ENCODE measurements around the gene TMOD3.
"Not testable (repeated sequence)": the region's sequence is repeated elsewhere in the genome, so short reads cannot be mapped to it uniquely, and the experiment has no call there.

Gene TMOD3

DNA sequence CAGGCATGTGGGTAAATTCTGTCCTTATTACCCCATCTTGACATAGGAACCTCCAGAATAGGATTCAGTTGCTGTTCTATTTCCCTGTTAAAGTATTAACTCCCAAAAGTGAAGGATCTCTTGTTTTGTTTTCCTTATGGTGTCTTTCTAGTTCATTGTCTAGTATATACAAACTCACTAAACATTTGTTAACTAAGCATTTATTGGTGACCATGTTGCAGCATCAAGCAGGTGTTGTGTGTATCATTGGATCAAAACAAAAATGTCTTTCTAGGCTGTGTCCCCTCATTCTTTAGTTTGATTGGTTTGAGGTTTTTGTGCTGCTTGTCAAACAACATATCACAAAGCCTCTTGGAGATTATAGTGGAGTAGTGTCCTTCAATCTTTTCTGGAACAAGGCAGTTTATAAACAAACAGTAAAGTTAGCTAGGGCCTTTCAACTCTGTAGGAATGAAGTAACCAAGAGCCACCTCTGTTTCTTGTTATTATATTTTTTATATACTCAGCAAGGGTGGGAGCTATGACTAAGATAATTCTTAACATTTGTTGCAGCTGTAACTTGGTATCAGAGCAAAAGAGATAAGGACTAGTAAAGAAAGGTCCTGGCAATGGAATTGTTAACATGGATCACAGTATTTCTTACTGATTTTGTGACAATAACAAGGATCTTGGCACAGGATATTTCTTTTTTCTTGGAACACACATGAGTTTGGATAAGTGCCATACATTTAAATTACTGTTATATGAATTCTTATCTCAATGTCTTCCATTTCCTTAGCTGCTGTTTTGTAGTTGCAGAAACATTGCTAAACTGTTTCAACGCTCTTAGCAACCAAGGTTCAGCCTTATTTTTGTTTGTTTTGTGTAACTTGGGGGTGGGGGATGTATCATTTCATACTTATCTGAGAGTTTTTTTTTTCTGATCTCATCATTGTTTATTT lies 49.3 kb downstream of the TMOD3 start:
- H3K9me3 ChIP-seq (ENCODE audit: low read depth, low read length): no peaks in the 10 kb centered on the region
- H3K4me3 ChIP-seq: peak overlapping the region; percentile 46
- DNase-seq (ENCODE audit: low read depth, low spot score): no peak
- H3K9ac ChIP-seq (ENCODE audit: insufficient read length): peak overlapping the region; percentile 16
- TF ChIP-seq POLR2AphosphoS5 (IDR thresholded peaks at IDR 0.05; ENCODE audit: borderline replicate concordance, low read depth, low read length) (no peak), FOXP2 (optimal IDR thresholded peaks at IDR 0.05; ENCODE audit: control extremely low read depth, extremely low read length, insufficient read depth) (no peak), EZH2 (IDR thresholded peaks at IDR 0.05) (no peak)
- H3K27ac ChIP-seq: peak overlapping the region; percentile 76
- no peaks in the 10 kb centered on the region for H3K36me3 ChIP-seq (ENCODE audit: insufficient read depth, low read length)

DNA sequence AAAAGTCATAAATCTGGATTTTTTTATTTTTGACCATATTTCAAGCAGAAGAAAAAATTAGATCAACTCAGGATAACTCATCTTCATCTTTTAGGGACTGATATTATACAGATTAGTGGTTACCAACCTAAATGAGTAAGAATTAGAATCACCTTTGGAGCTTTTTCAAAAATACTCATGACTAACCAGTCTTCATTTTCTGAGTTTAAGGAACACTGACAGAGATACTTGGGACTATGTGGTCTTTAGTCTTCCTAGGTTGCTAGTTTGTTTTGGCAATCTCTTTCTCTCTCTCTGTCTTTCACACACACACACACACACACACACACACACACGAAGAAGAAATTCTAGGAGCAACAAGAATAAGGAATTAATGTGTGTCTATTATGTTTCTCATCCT lies 50.1 kb downstream of the TMOD3 start:
- DNase-seq (ENCODE audit: low read depth, low spot score): no peak
- H3K4me3 ChIP-seq: peak overlapping the region; percentile 46
- H3K9ac ChIP-seq (ENCODE audit: insufficient read length): peak overlapping the region; percentile 16
- no peaks in the 10 kb centered on the region for H3K36me3 ChIP-seq (ENCODE audit: insufficient read depth, low read length)
- H3K9me3 ChIP-seq (ENCODE audit: low read depth, low read length): no peaks in the 10 kb centered on the region
- peak overlapping the region; percentile 76 for H3K27ac ChIP-seq
- TF ChIP-seq FOXP2 (optimal IDR thresholded peaks at IDR 0.05; ENCODE audit: control extremely low read depth, extremely low read length, insufficient read depth) (no peak), EZH2 (IDR thresholded peaks at IDR 0.05) (no peak), POLR2AphosphoS5 (IDR thresholded peaks at IDR 0.05; ENCODE audit: borderline replicate concordance, low read depth, low read length) (no peak)

DNA sequence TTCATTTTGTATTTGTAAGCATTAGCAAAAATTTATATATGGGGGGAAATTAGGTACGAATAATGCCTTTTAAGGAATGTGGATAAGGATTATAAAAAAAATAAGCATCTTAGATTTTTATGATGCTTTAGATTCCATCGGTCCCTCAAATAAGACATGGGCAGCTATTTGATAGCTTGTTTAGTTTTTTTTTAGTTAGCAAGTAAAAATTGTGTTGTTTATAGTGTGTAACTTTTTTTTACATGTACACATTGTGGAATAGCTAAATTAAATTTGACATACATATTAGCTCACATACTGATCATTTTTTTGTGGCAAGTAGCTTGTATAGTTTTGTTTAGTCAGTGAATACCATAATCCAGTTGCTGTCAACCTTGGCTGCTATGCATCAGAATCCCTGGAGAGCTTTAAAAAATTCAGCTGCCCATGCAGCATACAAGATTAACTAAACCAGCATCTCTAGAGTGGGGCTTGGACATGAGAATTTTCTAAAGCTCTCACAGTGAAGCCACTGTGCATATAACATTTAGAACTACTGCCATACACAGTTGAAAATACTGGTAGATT lies 53.9 kb downstream of the TMOD3 start:
- Histone ChIP-seq H3K36me3 (ENCODE audit: insufficient read depth, low read length) (no peaks in the 10 kb centered on the region), H3K27ac (no peak overlapping the region), H3K4me3 (no peak overlapping the region), H3K9ac (ENCODE audit: insufficient read length) (no peak overlapping the region), H3K9me3 (ENCODE audit: low read depth, low read length) (no peaks in the 10 kb centered on the region)
- TF ChIP-seq POLR2AphosphoS5 (IDR thresholded peaks at IDR 0.05; ENCODE audit: borderline replicate concordance, low read depth, low read length) (no peak), EZH2 (IDR thresholded peaks at IDR 0.05) (no peak), FOXP2 (optimal IDR thresholded peaks at IDR 0.05; ENCODE audit: control extremely low read depth, extremely low read length, insufficient read depth) (no peak)
- no peak for DNase-seq (ENCODE audit: low read depth, low spot score)

DNA sequence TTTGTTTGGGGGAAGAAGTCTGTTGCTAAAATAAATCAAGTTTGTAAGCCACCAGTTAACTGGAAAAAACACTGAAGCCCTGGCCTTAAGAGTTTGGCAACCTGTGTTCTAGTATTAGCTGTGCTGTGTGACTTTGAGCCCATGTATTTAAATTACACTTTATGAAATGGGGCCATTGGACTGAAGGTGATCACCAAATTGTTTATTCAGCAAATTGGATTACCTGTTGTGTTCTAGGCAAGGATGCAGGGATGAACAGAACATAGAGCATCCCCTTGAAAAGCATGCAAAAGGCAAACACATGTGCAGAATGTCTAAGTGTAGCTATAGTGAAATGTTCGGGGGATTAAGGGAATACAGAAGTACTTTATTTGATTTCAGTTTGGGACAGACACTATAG lies 54.6 kb downstream of the TMOD3 start:
- TF ChIP-seq EZH2 (IDR thresholded peaks at IDR 0.05) (no peak), FOXP2 (optimal IDR thresholded peaks at IDR 0.05; ENCODE audit: control extremely low read depth, extremely low read length, insufficient read depth) (no peak), POLR2AphosphoS5 (IDR thresholded peaks at IDR 0.05; ENCODE audit: borderline replicate concordance, low read depth, low read length) (no peak)
- Histone ChIP-seq H3K4me3 (no peak overlapping the region), H3K36me3 (ENCODE audit: insufficient read depth, low read length) (no peaks in the 10 kb centered on the region), H3K9ac (ENCODE audit: insufficient read length) (no peak overlapping the region), H3K27ac (no peak overlapping the region), H3K9me3 (ENCODE audit: low read depth, low read length) (no peaks in the 10 kb centered on the region)
- DNase-seq (ENCODE audit: low read depth, low spot score): no peak

DNA sequence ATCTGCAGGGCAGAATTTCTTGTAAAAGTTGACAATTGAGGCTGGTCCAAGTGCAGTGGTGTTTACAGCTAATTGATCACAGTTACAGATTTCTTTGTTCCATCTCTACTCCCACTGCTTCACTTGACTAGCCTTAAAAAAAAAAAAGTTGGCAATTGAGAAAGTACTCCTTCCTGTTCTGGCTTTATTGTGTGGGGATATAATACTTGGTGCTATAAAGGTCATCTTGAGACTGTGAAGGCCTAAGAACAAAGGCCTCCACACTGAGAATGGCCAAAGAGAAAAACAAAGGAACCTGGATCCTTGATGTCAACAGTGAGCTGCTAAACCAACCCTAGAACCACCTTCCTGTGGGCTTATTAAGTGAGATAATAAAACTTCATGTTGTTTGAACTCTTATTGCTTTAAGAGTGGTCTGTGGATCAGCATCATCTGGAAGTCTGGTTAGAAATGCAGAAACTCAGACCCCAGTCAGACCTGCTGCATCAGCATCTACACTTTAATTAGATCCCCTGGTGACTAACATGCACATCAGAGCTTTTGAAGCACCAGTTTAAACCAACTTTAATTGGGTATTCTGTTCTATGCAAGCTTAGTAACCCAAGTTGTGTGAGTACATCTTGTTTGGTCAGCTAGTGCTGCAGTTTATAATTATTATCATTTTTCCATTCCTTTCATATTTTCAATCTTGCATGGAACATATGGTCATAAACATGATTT lies 55.2 kb downstream of the TMOD3 start:
- TF ChIP-seq POLR2AphosphoS5 (IDR thresholded peaks at IDR 0.05; ENCODE audit: borderline replicate concordance, low read depth, low read length): no peak
- no peak for TF ChIP-seq FOXP2 (optimal IDR thresholded peaks at IDR 0.05; ENCODE audit: control extremely low read depth, extremely low read length, insufficient read depth)
- no peak for TF ChIP-seq EZH2 (IDR thresholded peaks at IDR 0.05)
- no peak overlapping the region for H3K9ac ChIP-seq (ENCODE audit: insufficient read length)

DNA sequence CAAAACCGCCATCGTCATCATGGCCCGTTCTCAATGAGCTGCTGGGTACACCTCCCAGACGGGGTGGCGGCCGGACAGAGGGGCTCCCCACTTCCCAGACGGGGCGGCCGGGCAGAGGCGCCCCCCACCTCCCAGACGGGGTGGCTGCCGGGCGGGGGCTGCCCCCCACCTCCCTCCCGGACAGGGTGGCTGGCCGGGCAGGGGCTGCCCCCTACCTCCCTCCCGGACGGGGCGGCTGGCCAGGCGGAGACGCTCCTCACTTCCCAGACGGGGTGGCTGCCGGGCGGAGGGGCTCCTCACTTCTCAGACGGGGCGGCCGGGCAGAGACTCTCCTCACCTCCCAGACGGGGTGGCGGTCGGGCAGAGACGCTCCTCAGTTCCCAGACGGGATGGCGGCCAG lies 56.3 kb downstream of the TMOD3 start:
- not testable (repeated sequence) for H3K9ac ChIP-seq (ENCODE audit: insufficient read length); H3K4me3 ChIP-seq; DNase-seq (ENCODE audit: low read depth, low spot score); H3K27ac ChIP-seq; H3K36me3 ChIP-seq (ENCODE audit: insufficient read depth, low read length); H3K9me3 ChIP-seq (ENCODE audit: low read depth, low read length)

More for the DNA sequence above, 55.2 kb downstream of the TMOD3 start:
- Histone ChIP-seq H3K36me3 (ENCODE audit: insufficient read depth, low read length) (no peaks in the 10 kb centered on the region), H3K4me3 (no peak overlapping the region), H3K9me3 (ENCODE audit: low read depth, low read length) (no peaks in the 10 kb centered on the region), H3K27ac (0 out of 2 replicates have a peak overlapping the region, but pooled peaks have one; percentile 9)
- DNase-seq (ENCODE audit: low read depth, low spot score): no peak

DNA sequence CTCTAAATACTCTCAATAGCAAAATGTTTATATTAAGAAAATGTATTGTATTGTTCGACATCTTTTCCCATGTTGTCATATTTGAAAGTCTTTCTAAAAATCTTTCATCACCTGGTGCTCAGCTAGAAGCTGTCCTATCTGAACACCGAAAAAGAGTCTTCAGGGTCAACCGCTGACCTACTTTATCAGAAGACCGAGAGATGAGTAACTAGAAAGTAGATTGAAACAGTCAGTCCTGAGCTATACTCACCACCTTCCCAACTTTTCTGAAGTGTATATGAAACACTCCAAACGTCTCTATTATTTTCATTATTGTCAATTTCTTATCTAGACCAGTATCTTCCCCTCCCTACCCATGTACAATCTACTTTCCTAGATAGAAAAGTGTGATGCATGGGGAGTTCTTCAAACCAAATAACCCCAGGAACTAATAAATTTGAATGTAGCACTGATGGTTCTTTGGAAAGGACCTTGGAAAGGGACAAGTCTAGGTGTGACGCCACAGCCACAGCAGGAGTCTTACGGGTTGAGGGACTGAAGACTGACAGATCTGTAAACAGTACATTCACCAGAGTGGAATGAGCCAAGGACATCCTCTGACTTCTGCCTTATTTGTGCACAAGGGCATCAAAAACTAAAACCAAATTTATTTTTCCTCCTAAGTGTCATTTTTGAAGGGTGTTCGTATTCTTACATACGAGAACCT lies 58.6 kb downstream of the TMOD3 start:
- Histone ChIP-seq H3K36me3 (ENCODE audit: insufficient read depth, low read length) (no peaks in the 10 kb centered on the region), H3K9ac (ENCODE audit: insufficient read length) (no peak overlapping the region), H3K4me3 (no peak overlapping the region), H3K9me3 (ENCODE audit: low read depth, low read length) (no peaks in the 10 kb centered on the region), H3K27ac (no peak overlapping the region)
- DNase-seq (ENCODE audit: low read depth, low spot score): no peak
- TF ChIP-seq EZH2 (IDR thresholded peaks at IDR 0.05): no peak
- TF ChIP-seq POLR2AphosphoS5 (IDR thresholded peaks at IDR 0.05; ENCODE audit: borderline replicate concordance, low read depth, low read length): no peak
- no peak for TF ChIP-seq FOXP2 (optimal IDR thresholded peaks at IDR 0.05; ENCODE audit: control extremely low read depth, extremely low read length, insufficient read depth)
